Middle frontal gyrus (tissue), 1 donor: ENCODE data around the gene TULP1.

Source experiments
- DNase-seq: peaks from one replicate; pipeline ENCODE4 v3.0.0-alpha.2; 2015; ENCODE audit warnings: low spot score; ENCODE audit errors: extremely low spot score

The TULP1 gene

GRCh38 chr6:35468181-35468979, 44.3 kb downstream of the TULP1 start, which contains the start of gene RPL10A:
Gene RPL10A (plus strand): TSS chr6:35468401. CDS start chr6:35468435, 34 bp downstream.
- peak; percentile 97 for DNase-seq

GRCh38 chr6:35465646-35466045, 47.0 kb downstream of the TULP1 start:
- no peak for DNase-seq

GRCh38 chr6:35463292-35463691, 49.4 kb downstream of the TULP1 start:
- DNase-seq, result no peak

- no peak for DNase-seq
Observed at GRCh38 chr6:35461270-35461669, 51.4 kb downstream of the TULP1 start.

GRCh38 chr6:35457907-35458306, 54.8 kb downstream of the TULP1 start:
- no peak for DNase-seq

- no peak for DNase-seq
Observed at GRCh38 chr6:35454391-35455110, 58.1 kb downstream of the TULP1 start.

GRCh38 chr6:35453236-35453635, 59.5 kb downstream of the TULP1 start:
- DNase-seq, result no peak

GRCh38 chr6:35452183-35453090, 60.3 kb downstream of the TULP1 start, which contains the start of gene FANCE:
Gene FANCE (plus strand): TSS chr6:35452338. CDS start chr6:35452546, 208 bp downstream.
- DNase-seq, result peak; percentile 75

- DNase-seq, result no peak
Observed at GRCh38 chr6:35451354-35452182, 61.1 kb downstream of the TULP1 start.

- peak; percentile 63 for DNase-seq
Observed at GRCh38 chr6:35449287-35449881, 63.3 kb downstream of the TULP1 start.

- DNase-seq, result no peak
Observed at GRCh38 chr6:35448191-35448590, 64.5 kb downstream of the TULP1 start.
